Vagina (tissue), 2 donors: Measurements from ENCODE around the gene DDIT4.

Experiments
- CTCF ChIP-seq, 3 experiments: fragments of 450-650 bp in 2 of 3; fragments of 200-600 bp in 1 of 3; sonication (generic) in 1 of 3; IDR thresholded peaks; one replicate each; pipeline ENCODE4 v1.5.1; 2017 to 2019; ENCODE audit warnings: antibody characterized with exemption in 3 of 3, mild to moderate bottlenecking in 2 of 3, moderate library complexity in 2 of 3
- POLR2A ChIP-seq, 2 donors: fragments of 450-650 bp; IDR thresholded peaks; one replicate each; pipeline ENCODE4 v1.6.1; 2017; ENCODE audit warnings: antibody characterized with exemption in 2 of 2, mild to moderate bottlenecking in 2 of 2, moderate library complexity in 2 of 2
- POLR2AphosphoS5 ChIP-seq, 2 donors: sonication (generic); formaldehyde crosslinking; IDR thresholded peaks; one replicate each; pipeline ENCODE4 v1.9.0; 2017; ENCODE audit warnings: antibody characterized with exemption in 2 of 2, mild to moderate bottlenecking in 2 of 2, low read depth in 1 of 2; ENCODE audit not compliant: insufficient read depth in 1 of 2

- no peak for TF ChIP-seq CTCF (IDR thresholded peaks at IDR 0.05)
- TF ChIP-seq POLR2A (IDR thresholded peaks at IDR 0.05), result no peak
- no peak for TF ChIP-seq POLR2AphosphoS5 (IDR thresholded peaks at IDR 0.05; ENCODE audit: insufficient read depth in 1 of 2, low read depth in 1 of 2)
Observed at GRCh38 chr10:72303424-72304128, 29.9 kb downstream of the DDIT4 start.
